CD1c-positive myeloid dendritic cell (primary cell): ENCODE results near the gene AK4.
"Not testable (repeated sequence)": the region's sequence is repeated elsewhere in the genome, so short reads cannot be mapped to it uniquely, and the experiment has no call there.

ENCODE experiments used
- DNase-seq: peaks from one replicate; pipeline ENCODE4 v3.0.0-alpha.2; 2016; ENCODE audit errors: extremely low spot score

AK4 gene

DNA sequence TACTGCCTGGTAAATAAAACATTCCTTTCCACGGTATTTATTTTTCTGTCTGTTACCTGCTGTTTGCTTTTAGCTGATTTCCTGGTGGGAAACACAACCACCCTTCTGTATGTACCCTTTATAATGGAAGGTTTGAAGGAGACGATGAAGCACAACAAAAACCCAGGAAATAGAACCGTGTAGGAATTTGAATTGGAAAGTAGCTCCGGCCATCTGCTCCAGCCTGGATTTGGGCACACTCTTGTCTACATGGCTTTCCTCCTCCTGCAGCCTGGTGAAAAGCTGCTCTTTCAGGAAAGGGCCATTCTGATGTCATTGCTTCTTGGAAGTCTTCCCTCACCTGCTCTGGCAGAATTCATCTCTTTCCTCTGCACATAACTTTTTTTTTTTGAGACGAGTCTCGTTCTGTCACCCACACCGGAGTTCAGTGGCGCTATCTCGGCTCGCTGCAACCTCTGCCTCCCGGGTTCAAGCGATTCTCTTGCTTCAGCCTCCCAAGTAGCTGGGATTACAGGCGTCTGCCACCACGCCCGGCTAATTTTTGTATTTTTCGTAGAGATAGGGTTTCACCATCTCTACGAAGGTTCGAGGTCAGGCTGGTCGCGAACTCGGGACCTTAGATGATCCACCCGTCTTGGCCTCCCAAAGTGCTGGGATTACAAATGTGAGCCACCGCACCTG is 2.7 kb downstream of the AK4 start:
- no peak for DNase-seq

DNA sequence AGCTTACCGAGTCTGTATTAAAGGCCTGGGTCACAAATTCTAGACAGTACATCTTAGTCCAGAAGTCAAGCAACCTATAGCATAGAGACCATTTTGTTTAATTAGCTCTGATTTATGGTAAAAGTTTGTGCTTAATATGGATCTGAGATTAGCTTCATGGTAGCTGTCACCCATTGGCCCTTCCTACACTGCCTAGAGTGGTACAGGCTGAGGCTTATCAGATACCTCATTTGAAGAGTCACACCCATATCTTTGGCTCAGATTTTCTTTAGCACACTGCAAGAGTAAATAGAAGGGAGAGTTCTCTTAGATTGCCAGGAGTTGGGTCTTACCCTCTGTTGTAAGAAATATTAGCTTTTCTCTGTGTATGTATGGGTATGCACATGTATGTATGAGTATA is 3.6 kb downstream of the AK4 start:
- DNase-seq: no peak

DNA sequence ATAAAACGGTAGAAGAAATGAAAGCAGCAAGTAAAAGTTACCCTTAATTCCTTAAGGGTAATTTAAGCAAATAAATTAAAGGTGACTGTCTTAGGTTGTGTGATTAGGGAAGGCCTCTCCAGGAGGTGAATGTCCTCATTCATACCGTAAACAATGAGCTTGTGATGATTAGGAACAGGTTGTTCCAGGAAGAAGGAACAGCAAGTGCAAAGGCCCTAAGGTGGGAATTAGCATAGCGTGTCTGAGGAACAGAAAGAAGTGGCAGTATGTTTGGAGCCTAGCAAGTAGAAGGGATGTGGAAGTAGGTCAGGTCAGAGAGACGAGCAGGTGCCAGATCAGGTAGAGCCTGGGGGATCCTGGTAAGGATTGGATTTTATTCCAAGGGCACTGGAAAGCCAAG is 5.6 kb downstream of the AK4 start:
- no peak for DNase-seq

DNA sequence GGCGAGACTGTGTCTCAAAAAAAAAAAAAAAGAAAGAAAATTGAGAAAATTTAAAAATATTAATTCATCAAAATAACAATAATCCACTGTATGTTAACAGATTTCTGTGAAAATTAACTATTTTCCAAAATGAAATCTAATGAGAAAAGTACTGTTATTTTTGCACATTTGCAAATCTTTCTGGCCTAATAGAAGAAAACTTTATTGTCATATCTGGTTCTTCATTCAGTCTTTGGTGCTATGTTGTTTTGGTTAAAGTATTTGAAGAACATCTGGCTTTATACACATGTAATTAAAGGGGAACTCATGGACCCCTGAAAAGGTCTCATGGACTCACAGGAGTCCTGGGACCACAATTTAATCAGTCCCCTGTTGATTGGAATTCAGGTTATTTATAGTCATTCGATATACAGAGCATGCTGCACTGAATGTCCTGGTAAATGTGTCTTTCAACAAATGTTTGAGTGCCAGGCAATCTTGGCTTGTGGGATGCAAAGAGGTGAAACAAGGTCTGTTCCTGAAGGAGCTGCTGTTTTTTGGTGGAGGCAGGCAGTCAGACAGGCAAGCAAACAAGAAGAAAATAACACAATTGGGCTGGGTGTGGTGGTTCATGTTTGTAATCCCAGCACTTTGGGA is 9.0 kb downstream of the AK4 start:
- no peak for DNase-seq

DNA sequence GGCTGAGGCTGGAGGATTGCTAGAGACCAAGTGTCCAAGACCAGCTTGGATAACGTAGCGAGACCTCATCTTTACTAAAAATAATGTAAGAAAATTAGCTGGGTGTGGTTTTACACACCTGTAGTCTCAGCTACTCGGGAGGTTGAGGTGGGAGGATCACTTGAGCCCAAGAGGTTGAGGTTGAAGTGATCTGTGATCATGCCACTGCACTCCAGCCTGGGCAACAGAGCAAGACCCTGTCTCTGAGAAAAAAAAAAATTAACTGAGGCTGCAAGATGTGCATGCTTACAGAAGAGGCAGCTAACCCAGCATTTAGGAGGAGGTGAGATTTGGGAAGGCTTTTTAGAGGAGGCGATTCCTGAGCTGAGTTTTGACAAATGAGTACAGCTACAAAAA is 9.5 kb downstream of the AK4 start:
- DNase-seq: no peak

DNA sequence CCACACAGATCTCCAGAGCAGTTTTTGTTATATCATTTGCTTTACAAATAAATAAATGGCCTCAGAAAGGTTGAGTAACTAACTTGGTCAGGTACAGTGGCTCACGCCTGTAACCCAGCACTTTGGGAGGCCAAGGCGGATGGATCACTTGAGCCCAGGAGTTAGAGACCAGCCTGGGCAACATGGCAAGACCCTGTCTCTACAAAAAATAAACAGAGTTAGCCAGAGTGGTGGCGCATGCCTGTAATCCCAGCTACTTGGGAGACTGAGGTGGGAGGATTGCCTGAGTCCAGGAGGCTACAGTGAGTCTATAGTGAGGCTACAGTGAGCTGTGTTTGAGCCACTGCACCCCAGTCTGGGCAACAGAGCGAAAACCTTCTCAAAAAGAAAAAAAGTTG is 11.3 kb downstream of the AK4 start:
- DNase-seq: not testable (repeated sequence)

DNA sequence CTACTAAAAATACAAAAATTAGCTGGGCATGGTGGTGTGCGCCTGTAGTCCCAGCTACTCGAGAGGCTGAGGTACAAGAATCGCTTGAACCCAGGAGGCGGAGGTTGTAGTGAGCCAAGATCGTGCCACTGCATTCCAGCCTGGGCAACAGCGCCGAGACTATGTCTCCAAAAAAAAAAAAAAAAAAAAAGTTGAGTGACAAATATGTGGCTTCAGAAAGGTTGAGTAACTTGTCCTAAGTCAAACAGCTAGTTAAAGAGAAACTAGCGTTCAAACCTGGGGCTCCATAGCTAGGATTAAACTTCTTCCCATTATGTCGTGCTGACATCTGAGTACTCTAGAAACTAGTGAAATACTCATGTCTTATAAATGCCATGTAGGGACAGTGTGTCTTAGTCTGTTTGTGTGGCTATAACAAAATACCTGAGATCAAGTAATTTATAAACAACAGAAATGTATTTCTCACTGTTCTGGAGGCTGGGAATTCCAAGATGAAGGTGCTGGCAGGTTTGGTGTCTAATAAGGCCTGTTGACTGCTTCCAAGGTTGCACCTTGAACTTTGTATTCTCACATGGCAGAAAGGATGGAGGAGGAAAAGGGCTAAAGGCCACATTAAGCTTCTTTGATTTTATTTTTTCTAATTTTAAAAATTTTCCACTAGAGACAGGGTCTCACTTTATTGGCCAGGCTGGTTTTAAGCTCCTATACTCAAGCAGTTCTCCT is 12.0 kb downstream of the AK4 start:
- DNase-seq: no peak

DNA sequence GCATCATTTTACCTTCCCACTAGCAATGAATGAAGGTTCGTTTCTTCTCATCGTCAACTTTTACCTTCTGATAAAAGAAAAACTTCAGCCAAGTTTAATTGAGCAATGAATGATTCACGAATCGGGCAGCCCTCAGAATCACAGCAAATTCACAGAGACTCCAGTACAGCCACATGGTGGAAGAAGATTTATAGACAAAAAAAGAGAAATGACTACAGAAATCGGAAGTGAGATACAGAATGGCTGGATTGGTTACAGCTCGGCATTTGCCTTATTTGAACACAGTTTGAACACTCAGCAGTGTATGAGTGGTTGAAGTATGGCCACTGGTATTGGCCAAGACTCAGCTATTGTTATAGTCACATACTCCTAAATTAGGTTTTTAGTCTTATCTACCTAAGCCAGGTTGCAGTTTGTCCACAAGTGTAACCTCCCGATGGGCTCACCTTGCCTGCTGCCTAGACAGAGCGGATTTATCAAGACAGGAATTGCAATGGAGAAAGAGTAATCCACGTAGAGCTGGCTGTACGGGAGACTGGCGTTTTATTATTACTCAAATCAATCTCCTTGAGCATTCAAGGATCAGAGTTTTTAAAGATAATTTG is 15.3 kb downstream of the AK4 start:
- peak; percentile 71 for DNase-seq

DNA sequence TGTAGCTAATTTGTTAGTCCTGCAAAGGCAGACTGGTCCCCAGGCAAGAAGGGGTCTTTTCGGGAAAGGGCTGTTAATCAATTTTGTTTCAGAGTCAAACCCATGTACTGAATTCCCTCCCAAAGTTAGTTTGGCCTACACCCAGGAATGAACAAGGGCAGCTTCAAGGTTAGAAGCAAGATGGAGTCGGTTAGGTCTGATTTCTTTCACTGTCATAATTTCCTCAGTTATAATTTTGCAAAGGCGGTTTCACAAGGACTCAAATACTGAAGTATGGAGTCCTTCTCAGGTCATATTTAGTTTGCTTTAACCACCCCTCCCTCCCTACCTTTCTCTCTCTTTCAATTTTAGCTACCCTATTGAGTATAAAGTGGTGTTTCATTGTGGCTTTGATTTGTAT is 16.1 kb downstream of the AK4 start:
- DNase-seq: not testable (repeated sequence)

DNA sequence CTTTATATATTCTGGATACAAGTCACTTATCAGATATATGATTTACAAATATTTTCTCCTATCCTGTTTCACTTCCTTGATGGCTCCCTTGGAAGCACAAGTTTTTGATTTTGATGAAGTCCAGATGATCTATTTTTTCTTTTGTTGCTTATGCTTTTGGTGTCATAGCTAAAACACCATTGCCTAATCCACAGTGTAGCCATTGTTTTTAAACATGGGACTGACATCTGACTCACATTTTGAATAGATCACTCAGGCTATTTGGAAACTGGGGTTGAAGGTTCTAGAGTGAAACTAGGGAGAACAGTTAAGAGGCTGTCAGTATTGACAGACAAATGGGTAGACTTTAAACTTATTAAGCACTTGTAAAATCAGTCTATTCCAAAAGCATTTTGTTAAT is 16.6 kb downstream of the AK4 start:
- peak; percentile 62 for DNase-seq

DNA sequence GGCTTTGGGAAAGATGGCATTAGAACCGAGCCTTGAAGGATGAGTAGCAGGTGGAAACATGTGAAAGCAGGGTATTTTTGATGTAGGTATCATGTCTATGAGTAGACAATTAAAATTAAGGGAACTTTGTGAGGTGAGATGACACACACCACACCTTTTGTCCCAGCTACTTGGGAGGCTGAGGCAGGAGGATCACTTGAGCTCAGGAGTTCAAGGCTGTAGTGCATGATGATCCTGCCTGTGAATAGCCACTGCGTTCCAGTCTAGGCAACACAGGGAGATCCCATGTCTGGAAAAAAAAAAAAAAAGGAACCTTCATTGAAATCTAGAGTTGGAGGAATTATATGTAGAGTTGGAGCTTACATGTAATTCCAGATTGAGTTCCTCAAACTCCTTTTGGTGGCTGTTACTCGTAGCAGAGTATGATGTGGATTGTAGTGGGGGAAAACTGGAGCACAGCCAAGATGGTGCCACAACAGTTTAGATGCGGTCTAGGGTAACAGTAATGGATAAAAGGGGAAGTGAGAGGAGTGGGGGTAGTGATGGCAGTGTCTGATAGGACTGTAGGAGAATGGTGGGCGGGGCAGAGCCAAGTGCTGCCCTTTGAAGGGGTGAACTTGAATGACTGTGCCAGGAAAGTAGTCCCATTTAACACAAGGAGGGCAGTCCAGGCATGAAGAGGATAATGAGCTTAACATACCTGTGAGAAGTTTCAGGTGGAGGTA is 17.4 kb downstream of the AK4 start:
- peak; percentile 94 for DNase-seq

DNA sequence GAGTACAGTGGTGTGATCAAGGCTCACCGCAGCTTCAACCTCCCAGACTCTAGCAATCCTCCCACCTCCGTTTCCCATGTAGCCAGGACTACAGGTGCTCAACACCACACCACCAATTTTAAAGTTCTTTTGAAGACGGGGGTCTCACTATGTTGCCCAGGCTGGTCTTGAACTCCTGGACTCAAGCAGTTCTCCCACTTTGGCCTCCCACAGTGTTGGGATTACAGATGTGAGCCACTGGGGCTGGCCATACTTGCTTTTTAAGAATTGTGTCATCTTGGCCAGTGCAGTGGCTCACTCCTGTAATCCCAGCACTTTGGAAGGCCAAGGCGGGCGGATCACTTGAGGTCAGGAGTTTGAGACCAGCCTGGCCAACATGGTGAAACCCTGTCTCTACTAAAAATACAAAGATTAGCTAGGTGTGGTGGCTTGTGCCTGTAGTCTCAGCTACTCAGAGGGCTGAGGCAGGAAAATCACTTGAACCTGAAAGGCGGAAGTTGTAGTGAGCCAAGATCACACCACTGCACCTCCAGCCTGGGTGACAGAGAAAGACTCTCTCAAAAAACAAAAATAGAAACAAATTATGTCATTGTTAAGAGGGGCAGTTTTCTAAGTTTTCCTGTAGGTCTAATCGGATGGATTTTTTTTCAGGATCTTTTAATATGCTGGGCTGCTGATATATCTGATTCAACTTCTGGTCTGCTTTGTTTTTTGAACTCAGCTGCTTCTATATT is 18.7 kb downstream of the AK4 start:
- DNase-seq: peak; percentile 50

DNA sequence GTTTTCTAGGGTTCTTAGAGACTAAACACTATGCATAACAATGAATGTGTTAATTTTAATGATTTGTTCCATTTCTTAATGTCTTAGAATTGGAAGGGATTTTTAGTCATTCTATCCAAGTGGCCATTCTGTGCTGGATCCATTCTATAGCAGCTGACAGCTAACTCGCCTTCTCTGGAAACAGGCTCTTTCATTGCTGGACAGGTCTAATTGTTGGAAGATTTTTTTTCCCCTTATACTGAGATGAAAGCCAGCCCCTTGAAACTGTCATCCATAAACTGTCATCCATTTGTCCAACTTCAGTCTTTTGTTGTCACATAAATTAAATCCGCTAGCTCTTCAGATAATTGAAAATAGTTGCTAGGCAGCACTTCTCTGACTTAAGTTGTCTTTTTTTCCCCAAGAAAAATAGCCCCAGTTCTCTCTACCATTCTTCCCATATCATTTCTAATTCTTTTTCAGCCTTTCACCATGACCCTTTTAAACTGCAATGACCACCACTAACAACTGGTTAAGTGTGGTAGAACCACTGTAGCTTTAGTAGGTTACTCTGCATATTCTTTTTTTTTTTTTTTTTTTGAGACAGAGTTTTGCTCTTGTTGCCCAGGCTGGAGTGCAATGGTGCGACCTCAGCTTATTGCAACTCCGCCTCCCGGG is 19.7 kb downstream of the AK4 start:
- no peak for DNase-seq

DNA sequence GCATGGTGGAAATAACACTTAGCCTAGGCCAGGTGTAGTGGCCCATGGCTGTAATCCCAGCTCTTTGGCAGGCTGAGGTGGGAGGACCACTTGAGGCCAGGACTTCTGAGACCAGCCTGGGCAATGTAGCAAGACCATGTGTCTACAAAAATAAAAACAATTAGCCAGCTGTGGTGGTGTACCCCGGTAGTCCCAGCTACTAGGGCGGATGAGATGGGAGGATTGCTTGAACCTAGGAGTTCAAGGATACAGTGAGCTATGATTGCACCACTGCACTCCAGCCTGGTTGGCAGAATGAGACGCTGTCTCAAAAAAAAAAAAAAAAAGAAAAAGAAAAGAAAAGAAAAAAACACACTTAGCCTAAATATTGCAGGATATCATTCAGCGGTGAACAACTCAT is 20.9 kb downstream of the AK4 start:
- no peak for DNase-seq

DNA sequence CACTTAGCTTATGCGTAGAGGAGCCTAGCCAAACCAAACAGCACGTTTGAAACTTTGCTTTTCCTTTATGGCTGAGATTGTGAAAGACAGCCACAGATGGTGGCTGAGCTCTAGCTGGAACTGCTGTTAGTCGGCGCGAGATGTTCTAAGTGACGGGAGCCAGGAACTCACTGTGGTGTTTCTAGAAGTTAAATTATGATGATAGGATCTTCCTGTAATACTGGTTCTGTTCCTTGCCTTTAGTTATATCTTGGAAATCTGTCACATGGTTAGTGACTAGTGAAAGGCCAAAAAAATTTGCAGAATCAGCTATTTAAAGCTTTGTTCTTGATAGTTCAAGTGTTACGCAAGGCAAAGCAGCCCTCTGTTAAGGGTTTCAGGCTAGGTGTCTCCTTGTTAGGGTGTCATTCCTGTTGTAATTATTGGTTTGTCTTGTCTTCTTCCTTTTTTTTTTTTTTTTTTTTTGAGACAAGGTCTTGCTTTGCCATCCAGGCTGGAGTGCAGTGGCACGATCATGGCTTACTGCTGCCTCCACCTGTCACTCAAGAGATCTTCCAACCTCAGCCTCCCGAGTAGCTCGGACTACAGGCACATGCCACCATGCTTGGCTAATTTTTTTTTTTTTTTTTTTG is 22.6 kb downstream of the AK4 start:
- peak; percentile 54 for DNase-seq

DNA sequence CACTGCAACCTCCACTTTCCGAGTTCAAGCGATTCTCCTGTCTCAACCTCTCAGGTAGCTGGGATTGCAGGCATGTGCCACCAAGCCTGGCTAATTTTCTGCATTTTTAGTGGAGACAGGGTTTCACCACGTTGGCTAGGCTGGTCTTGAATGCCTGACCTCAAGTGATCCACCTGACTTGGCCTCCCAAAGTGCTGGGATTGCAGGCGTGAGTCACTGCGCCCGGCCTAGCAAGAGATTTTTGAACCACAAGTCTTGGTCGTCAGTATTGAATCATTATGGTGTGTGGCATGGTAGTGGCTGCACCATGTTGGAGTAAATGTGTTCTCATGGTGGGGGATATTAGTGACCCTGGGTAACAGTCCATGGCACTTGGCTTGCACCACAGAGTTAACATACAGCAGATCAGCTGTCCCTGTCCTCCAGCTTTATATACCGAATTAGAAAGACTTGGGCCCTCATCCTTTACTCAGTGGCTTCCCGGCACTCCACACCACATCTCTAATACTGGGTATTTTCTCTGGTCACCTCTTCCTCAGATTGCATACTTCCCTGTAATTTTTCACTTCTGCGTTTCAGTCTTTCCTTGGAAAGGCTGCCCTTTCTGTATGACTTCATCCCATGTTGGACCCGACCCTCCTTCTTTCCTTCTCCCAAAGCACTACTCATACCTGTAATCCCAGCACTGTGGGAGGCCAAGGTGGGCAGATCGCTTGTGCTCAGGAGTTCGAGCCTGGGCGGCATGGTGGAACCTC is 25.1 kb downstream of the AK4 start:
- DNase-seq: peak; percentile 61

DNA sequence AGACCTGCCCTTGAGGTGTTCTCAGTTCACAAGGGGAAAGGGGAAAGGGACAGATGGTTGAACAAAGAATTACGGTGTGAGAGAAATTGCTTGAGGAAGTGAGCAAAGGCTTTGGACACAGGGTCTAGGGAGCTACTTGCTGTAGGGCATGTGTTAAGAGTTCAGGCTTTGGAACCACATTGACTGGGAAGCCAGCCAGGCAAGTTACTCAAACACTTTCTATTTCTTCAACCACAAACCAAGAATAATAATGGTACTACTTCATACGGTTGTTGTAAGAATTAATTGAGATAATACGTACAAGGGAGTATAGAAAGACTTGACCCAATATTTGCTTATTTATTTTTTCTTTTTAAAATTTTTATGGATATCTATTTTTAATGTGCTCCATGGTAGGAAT is 26.6 kb downstream of the AK4 start:
- peak; percentile 80 for DNase-seq

DNA sequence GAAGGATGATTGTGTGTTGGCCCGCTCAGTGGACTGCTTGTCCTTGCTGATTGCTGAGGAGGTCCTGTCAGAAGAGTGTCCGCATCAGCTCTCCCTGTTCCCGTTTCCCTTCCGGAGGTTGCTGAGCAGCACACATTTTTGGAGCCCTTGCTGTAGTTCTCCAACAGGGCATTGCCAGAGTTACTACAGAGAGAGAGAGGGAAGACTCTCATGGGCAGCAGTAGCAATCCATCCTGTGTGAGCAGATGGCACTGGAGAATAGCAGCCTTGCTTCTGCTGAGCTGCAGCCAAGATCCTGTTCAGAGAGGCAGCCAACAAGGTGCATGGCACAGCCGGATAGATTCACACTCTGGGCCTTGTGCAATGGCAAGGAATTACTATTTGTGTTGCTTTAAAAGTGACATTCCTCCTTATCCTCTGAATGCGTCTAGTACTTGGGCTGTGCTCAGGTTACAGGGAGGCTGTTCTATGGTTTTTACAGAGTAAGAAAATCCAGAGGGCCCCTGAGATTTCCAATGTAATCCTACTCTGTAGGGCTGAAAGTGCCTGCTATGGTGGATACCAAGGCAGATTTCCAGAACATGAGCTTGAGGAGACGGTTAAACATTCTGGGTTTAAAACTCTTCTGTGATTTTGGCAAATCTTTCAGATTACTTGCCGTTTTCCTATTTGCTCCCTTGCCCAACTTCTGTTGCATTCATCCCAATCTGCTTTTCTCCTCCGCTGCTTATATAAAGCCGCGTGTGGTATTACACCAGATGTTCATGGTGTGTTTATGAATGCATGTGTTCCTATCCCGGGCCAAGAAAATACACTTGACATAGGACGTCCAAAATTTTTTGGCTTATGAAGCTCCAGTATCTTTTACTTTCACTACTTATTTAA is 27.4 kb downstream of the AK4 start:
- DNase-seq: no peak

DNA sequence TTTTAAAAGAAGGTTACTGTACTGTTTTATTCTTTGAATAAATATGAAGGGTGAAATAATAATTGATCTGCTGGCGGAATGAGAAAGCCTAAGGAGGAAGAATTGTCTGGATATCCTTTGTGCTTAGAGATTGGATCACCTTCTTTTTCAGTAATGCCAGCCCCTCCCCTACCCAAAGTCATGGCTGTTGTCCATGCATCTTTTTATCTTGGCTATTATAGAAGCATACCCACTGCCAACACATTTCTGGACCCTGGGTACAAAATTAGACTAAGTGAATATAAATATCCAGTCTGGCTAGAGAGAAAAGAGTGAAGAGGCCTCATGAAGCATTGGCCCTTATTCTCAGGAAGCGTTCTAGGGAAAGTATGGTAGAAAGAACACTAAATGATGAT is 28.1 kb downstream of the AK4 start:
- no peak for DNase-seq
